Astrocyte (in vitro differentiated cells and primary cell): Measurements from ENCODE around the gene ATP13A2.

Experiments
- CTCF ChIP-seq: IDR thresholded peaks from 2 replicates; pipeline ENCODE4 v1.5.1; 2011; ENCODE audit warnings: low read depth, mild to moderate bottlenecking, inconsistent platforms, low read length, moderate library complexity; ENCODE audit not compliant: insufficient read depth
- EZH2 ChIP-seq: IDR thresholded peaks from 2 replicates; pipeline ENCODE4 v1.6.1; 2012; ENCODE audit warnings: mild to moderate bottlenecking, low read length, inconsistent platforms; ENCODE audit not compliant: insufficient read depth

- TF ChIP-seq CTCF = no peak
- TF ChIP-seq EZH2 = no peak
Observed at GRCh38 chr1:16977377-16977776, 34.4 kb downstream of the ATP13A2 start.
